ENCODE measurements around the gene MYO18B.
"Not testable (repeated sequence)": the region's sequence is repeated elsewhere in the genome, so short reads cannot be mapped to it uniquely, and the experiment has no call there.

Gene MYO18B

GRCh38 chr22:25741692-25742626 lies at the start of gene MYO18B:
TSS of gene MYO18B (plus strand) at chr22:25742188. CDS start at chr22:25761093, 18,905 bp downstream.
- no peak for DNase-seq

DNA sequence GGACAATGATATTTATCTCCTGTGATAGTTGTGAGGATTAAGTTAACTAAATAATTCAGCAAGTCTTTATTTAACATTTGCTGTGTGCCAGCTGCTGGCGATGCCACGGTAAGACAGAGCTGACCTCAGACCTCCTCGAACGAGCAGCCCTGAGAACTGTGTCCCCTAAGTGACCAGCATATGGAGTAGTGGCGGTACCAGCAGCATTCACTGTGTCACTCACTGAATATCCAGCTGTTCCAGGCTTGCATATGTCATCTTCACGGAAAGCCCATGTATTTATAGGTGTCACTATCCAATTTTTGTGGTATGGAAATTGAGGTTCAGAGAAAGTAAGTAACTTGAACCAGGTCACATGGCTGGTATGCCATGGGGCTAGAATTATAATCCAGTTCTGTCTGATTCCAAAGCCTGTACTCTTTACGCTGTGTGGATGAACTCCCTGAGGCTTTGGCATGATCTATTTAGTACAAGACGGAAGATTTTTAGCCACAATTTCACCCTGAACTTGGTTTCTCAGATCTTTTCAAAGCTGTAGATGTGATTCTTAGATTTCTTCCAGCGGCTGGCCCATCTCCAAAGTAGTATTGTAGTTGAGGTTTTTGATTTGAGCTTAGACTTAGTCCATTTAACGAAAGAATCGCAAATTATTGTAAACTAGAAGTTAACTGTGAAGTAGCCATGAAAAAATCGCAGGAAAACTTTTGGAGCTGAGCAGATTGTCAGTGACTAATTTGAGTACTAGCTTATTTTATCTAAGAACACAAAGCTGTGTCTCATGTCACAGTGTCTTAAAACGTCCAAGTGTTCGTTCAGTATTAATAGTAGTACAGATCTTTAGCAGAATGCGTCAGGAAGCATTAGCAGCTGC lies 49.4 kb upstream of the MYO18B start:
- no peak for DNase-seq

- DNase-seq, result no peak
Observed at GRCh38 chr22:25693268-25693565, 48.8 kb upstream of the MYO18B start.

GRCh38 chr22:25694196-25694907 lies 47.6 kb upstream of the MYO18B start:
- DNase-seq, result no peak

GRCh38 chr22:25695146-25695545 lies 46.8 kb upstream of the MYO18B start:
- no peak for DNase-seq

DNA sequence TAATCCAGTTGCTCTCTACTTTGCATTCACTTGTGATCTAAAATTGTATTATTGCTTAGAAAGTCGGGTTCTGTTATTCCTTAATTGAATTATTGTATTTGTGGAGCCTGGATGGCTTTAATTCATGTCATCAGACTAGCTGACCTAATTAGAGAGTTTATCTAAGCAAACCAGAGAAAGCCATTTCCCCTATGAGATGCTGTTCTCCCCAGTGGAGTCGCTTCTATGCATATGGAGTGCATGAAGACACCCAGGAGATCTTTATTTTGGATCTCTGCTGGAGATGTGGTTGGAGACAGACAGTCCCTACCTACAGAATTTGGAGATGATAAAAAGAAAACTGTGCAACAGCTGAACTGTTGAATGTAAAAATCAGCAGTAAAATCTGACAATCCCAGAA lies 45.2 kb upstream of the MYO18B start:
- no peak for DNase-seq

- no peak for DNase-seq
Observed at GRCh38 chr22:25697181-25697664, 44.8 kb upstream of the MYO18B start.

- no peak for DNase-seq
Observed at GRCh38 chr22:25697978-25698377, 44.0 kb upstream of the MYO18B start.

DNA sequence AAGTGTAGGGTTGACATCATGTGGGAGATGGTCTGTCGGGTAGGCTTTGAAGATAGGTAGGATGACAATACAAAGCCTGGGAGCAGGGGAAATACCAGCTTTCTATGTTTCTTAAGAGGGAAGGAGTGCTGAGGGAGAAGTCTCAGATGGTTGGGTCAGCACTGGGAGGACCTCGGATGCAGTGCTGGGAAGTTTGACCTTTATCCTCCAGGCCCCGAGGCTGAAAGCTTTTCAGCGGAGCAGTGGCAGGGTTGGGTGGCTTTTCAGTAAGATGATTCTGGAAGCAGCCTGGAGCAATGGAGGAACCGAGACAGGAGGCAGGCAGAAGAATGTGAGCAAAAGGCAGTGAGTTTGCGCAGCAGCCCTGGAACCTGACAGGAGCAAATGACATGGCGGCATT lies 43.5 kb upstream of the MYO18B start:
- no peak for DNase-seq

- DNase-seq, result no peak
Observed at GRCh38 chr22:25698978-25699377, 43.0 kb upstream of the MYO18B start.

- no peak for DNase-seq
Observed at GRCh38 chr22:25701056-25701780, 40.8 kb upstream of the MYO18B start.

DNA sequence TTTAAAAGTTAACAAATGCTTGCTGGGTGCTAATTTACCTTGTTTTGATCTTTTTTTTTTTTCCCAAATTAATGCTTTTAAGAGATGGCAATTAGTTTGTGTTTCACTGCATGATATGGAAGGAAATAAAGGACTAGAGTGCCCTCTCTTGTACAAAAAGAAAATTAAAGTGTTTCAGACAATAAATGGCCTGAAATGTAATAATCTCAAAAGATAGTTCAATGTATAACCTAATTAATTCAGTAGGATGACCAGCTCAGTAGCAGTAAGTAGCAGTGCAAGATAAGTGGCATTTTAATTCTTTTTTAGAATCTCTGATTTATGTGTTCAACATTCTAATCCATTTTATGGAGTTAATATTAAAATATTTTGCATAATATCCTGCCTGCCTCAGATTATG lies 39.9 kb upstream of the MYO18B start:
- DNase-seq, result peak in 1 of 2 donors; percentile 1

DNA sequence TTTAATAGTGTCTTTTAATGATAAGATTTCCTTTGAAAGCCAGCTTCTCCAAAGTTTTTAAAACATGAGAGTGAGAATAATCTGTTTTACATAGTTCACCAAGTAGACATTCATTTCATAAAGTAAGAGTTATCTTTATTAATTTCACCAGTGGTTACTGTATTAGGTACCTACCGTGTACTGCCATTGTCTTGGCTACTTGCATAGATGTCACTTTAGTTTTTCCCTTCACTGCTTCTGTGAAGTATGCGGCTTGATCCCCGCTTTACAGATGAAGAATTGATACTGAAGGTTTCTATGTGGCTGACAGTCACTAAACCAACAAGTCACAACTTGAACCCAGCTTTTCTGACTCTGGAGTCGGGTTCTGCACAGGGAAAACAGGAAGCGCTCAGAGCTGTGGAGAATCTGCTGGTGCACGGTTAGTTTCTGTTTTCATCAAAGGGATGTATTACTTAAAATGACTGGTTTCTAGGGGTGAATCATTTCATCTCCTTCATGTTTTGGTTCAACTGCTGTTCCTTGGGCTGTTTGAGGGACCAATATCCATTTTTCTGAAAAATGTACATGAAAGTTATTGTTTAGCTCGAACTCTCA lies 39.3 kb upstream of the MYO18B start:
- DNase-seq, result peak in 1 of 2 donors; percentile 21

GRCh38 chr22:25704701-25705100 lies 37.3 kb upstream of the MYO18B start:
- no peak for DNase-seq

DNA sequence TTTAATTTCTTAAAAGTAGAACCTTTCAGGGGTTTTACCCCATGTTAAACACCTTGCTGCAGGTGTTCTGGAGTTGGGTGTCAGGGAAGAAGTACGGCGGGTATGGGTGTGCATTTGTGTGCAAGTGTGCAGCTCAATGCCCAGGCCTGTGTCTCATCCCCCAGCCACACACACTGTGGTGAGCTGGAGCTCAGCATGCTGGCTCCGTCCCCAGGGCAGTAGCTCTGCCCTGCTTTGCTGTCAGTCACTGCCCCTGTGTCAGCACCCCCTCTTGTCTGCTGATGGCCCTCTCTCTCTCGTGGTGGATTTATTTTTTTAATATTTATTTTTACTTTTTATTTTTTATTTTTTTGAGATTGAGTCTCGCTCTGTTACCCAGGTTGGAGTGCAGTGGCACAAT lies 35.8 kb upstream of the MYO18B start:
- DNase-seq, result no peak

GRCh38 chr22:25708430-25708829 lies 33.6 kb upstream of the MYO18B start:
- DNase-seq, result not testable (repeated sequence)

GRCh38 chr22:25709758-25710157 lies 32.2 kb upstream of the MYO18B start:
- DNase-seq, result no peak

DNA sequence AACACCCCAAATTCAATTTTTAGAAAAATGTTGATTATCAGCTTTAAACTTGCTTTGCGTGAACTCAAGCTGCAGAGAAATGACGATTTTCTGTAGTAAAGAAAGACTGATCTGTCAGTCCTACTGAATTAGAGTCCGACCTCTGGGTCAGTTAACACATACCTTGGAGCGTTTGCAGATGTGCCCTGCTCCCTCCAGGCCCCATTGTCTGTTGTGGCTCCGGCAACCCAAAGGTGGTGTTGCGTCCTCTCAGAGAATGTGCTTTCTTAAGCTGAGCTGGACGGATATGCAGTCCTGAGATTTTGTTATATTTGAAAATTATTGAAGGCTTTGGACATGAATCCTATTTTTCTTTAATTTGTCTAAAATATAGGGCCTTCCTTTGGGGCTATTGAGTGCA lies 31.5 kb upstream of the MYO18B start:
- no peak for DNase-seq

DNA sequence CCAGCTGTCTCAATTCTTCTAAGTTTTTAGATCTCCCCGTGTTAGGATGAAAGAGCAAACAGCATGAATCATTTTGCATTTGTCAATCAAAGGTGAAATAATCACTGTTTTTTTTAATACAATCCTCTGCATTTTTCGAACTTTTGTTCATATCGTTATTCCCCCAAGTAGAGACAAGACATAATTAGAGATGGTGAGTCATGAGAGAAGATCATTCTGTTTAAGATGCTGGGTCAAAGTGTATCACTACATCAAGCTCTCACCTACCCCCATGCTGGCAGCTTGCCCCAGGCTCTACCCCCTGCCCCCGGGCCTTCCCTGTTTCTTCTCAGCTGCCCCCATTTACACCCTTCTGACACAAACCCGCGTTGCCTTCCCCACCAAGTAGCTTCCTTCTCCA lies 30.5 kb upstream of the MYO18B start:
- DNase-seq, result no peak

GRCh38 chr22:25712661-25713400 lies 29.2 kb upstream of the MYO18B start:
- DNase-seq, result no peak

- no peak for DNase-seq
Observed at GRCh38 chr22:25714070-25714469, 27.9 kb upstream of the MYO18B start.

Measured in bone marrow (tissue), 2 donors.